Activated B cell treated with CpG ODN at 0.5 μM for 24 hours (primary cell): ENCODE measurements around the gene MAP1LC3B. TPM values are rescaled to one million over a fixed set of nuclear protein-coding genes. Genes with fewer than 3 reads are reported as not detected.
"Not testable (repeated sequence)": the region's sequence is repeated elsewhere in the genome, so short reads cannot be mapped to it uniquely, and the experiment has no call there.

ENCODE experiments used
- ATAC-seq: fragments of 200-7000 bp; cut with Tn5 transposase; one replicate; pipeline ENCODE4 v1.10.0; 2021; ENCODE audit warnings: low read depth, mild to moderate bottlenecking, moderate library complexity
- CTCF ChIA-PET: fragments of 350-600 bp; sonication (Branson Sonifier 250); formaldehyde crosslinking; loops from one replicate; lab custom pipeline; 2021; ENCODE audit warnings: antibody characterized with exemption; lab: Charles Lee
- POLR2A ChIA-PET: fragments of 350-600 bp; sonication (Branson Sonifier 250); formaldehyde crosslinking; loops from one replicate; lab custom pipeline; 2021; ENCODE audit warnings: antibody characterized with exemption; lab: Charles Lee
- DNase-seq: peaks from one replicate; pipeline ENCODE4 v3.0.0; 2022
- H3K27ac Mint-ChIP-seq: one replicate; pipeline ENCODE4 v1.8.0; 2020; ENCODE audit warnings: mixed read lengths
- H3K27me3 Mint-ChIP-seq: one replicate; pipeline ENCODE4 v1.8.0; 2021; ENCODE audit warnings: mixed read lengths
- H3K36me3 Mint-ChIP-seq: one replicate; pipeline ENCODE4 v1.8.0; 2021; ENCODE audit warnings: low read depth, mixed read lengths
- H3K4me1 Mint-ChIP-seq: one replicate; pipeline ENCODE4 v1.8.0; 2021; ENCODE audit warnings: mixed read lengths
- H3K4me3 Mint-ChIP-seq: one replicate; pipeline ENCODE4 v1.8.0; 2020; ENCODE audit warnings: mild to moderate bottlenecking, mixed read lengths
- H3K9me3 Mint-ChIP-seq: one replicate; pipeline ENCODE4 v1.8.0; 2020; ENCODE audit warnings: mixed read lengths
- CTCF ChIP-seq: fragments of 200-600 bp; IDR thresholded peaks from one replicate; pipeline ENCODE4 v1.8.0; 2022; ENCODE audit warnings: antibody characterized with exemption, mild to moderate bottlenecking
- intact Hi-C: fragments of 100-400 bp; cut with micrococcal nuclease; formaldehyde crosslinking; loops from one replicate; pipeline ENCODE4 v1.15.1; 2024
- total RNA-seq: library from RNA; stranded (reverse); gene quantifications from 2 replicates; pipeline ENCODE4 v1.2.3, GENCODE V29; 2022

Gene MAP1LC3B
- total RNA-seq, 1 donor from 2014 or later: 52.9 TPM

GRCh38 chr16:87387942-87388817 is 4.0 kb upstream of the MAP1LC3B start:
- Mint-ChIP-seq H3K4me1 (peaks cover 52% of the 10 kb centered on the region), H3K27ac (peak overlapping the region; percentile 98), H3K4me3 (peak overlapping the region; percentile 70), H3K36me3 (peaks cover 8% of the 10 kb centered on the region), H3K9me3 (no peaks in the 10 kb centered on the region), H3K27me3 (peaks cover 2% of the 10 kb centered on the region)
- intact Hi-C loops: loop anchor here (1.0 to 10.0 kb wide), 8 partner anchors 71 to 1833 kb away; partner anchors contain the start of genes BANP, C16orf74, C16orf95 and GSE1
- peak; percentile 59 for DNase-seq
- ATAC-seq: peak; percentile 62
- TF ChIP-seq CTCF: no peak
- CTCF ChIA-PET: interaction anchor here (1.3 to 1.5 kb wide), 3 partner anchors 64 to 248 kb away, joined by 4 to 8 read pairs (median 6); partner anchors contain the start of gene C16orf95
- POLR2A ChIA-PET: interaction anchor here (0.6 to 1.5 kb wide), 7 partner anchors 9 to 1632 kb away, joined by 3 to 11 read pairs (median 4); partner anchors contain the start of genes C16orf95 and KLHDC4

- ATAC-seq: no peak
- Mint-ChIP-seq H3K27me3 (peaks cover 2% of the 10 kb centered on the region), H3K4me3 (peak overlapping the region; percentile 70), H3K4me1 (peaks cover 58% of the 10 kb centered on the region), H3K27ac (peak overlapping the region; percentile 98), H3K36me3 (peaks cover 11% of the 10 kb centered on the region), H3K9me3 (no peaks in the 10 kb centered on the region)
- no peak for TF ChIP-seq CTCF
- ChIA-PET POLR2A (interaction anchor here (0.6 to 1.5 kb wide), 5 partner anchors 71 to 1632 kb away, joined by 3 to 11 read pairs (median 4); partner anchors contain the start of genes C16orf95 and KLHDC4), CTCF (interaction anchor here (1.3 to 1.5 kb wide), 3 partner anchors 64 to 247 kb away, joined by 4 to 8 read pairs (median 6); partner anchors contain the start of gene C16orf95)
- DNase-seq: no peak
- intact Hi-C loops: loop anchor here (1.0 to 10.0 kb wide), 8 partner anchors 71 to 1834 kb away; partner anchors contain the start of genes BANP, C16orf74, C16orf95 and GSE1
Measured at GRCh38 chr16:87388818-87389134, 3.4 kb upstream of the MAP1LC3B start.

- Mint-ChIP-seq H3K4me1 (peaks cover 60% of the 10 kb centered on the region), H3K27ac (peak overlapping the region; percentile 51), H3K9me3 (no peaks in the 10 kb centered on the region), H3K4me3 (no peak overlapping the region), H3K36me3 (peaks cover 8% of the 10 kb centered on the region), H3K27me3 (no peaks in the 10 kb centered on the region)
- no peak for DNase-seq
- ChIA-PET POLR2A (interaction anchor here (1.4 kb wide), 1 partner anchor 107 kb away, joined by 4 read pairs; no protein-coding TSS in a partner anchor), CTCF (interaction anchor here (1.3 kb wide), 1 partner anchor 72 kb away, joined by 4 read pairs; the partner anchor contains the start of gene C16orf95)
- no peak for TF ChIP-seq CTCF
- ATAC-seq: no peak
- intact Hi-C loops: loop anchor here (2.0 to 10.0 kb wide), 6 partner anchors 1068 to 1834 kb away; partner anchors contain the start of genes C16orf74, GSE1 and IL17C
Measured at GRCh38 chr16:87389245-87389644, 2.9 kb upstream of the MAP1LC3B start.

DNA sequence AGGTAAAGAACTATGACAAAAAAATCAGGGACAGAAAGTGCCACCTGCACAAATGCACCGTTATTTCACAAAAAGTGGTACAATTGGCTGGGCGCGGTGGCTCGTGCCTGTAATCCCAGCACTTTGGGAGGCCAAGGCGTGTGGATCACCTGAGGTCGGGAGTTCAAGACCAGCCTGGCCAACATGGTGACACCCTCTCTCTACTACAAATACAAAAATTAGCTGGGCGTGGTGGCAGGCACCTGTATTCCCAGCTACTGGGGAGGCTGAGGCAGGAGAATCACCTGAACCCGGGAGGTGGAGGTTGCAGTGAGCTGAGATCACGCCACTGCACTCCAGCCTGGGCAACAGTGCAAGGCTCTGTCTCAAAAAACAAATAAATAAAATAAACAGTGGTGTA is 2.2 kb upstream of the MAP1LC3B start:
- CTCF ChIA-PET: not testable (repeated sequence)

DNA sequence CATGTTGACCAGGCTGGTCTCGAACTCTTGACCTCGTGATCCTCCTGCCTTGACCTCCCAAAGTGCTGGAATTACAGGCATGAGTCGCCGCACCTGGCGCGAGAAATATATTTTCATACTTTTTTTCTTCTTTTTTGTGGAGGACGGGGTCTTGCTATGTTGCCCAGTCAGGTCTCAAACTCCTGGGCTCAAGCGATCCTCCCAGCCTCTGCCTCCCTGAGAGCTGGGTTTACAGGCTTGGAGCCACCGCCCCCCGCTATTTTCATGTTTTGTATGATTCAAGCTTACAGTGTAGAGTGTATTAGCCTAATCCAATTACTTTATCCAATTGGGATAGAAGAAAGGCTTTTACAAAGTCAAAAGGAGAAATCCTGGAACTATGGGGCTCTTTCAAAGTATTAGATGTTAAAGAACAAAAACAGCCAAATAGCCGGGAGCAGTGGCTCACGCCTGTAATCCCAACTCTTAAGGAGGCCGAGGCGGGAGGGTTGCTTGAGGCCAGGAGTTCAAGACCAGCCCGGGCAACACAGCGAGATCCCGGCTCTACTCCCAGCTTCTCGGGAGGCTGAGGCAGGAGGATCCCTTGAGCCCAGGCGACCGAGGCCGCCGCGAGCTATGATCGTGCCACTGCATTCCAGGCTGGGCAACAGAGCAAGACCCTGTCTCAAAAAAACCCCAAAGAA is 1.4 kb upstream of the MAP1LC3B start:
- no peak for DNase-seq
- peak overlapping the region; percentile 92 for H3K27ac Mint-ChIP-seq
- peaks cover 61% of the 10 kb centered on the region for H3K4me1 Mint-ChIP-seq
- intact Hi-C loops: loop anchor here (5.0 kb wide), 2 partner anchors 377 to 828 kb away; partner anchors contain the start of gene KLHDC4
- no peak for ATAC-seq
- H3K9me3 Mint-ChIP-seq: no peaks in the 10 kb centered on the region
- H3K4me3 Mint-ChIP-seq: peak overlapping the region; percentile 86
- ChIA-PET CTCF (no interaction called here), POLR2A (no interaction called here)
- peaks cover 15% of the 10 kb centered on the region for H3K36me3 Mint-ChIP-seq
- TF ChIP-seq CTCF: no peak
- no peaks in the 10 kb centered on the region for H3K27me3 Mint-ChIP-seq

More for the DNA sequence above, 2.2 kb upstream of the MAP1LC3B start:
- intact Hi-C loops: loop anchor here (2.0 to 10.0 kb wide), 8 partner anchors 377 to 1835 kb away; partner anchors contain the start of genes C16orf74, GSE1, IL17C and KLHDC4
- DNase-seq, H3K9me3 Mint-ChIP-seq, H3K27me3 Mint-ChIP-seq, POLR2A ChIA-PET, ATAC-seq, H3K27ac Mint-ChIP-seq, H3K4me3 Mint-ChIP-seq: not testable (repeated sequence)
- H3K4me1 Mint-ChIP-seq: peaks cover 60% of the 10 kb centered on the region
- H3K36me3 Mint-ChIP-seq: peaks cover 10% of the 10 kb centered on the region
